K562 (cell line): ENCODE results near the gene VGLL2. TPM values are rescaled to one million over a fixed set of nuclear protein-coding genes. Genes with fewer than 3 reads are reported as not detected.

ENCODE experiments used
- ATAC-seq: fragments of 200-7000 bp; cut with Tn5 transposase; 3 replicates; pipeline ENCODE4 v1.9.1; 2020; ENCODE audit warnings: moderate library complexity
- BruUV-seq: library from RNA; stranded (reverse); fragments of 400-500 nt; replicated peaks from 2 replicates; lab custom pipeline; 2021; lab: Mats Ljungman, UMichigan
- CTCF ChIA-PET: fragments of 300-600 bp; formaldehyde crosslinking; extraction: SDS; loops from one replicate; lab custom pipeline; 2021; ENCODE audit warnings: low intra/inter-chr PET ratio; lab: Yijun Ruan, JAX
- POLR2A ChIA-PET: fragments of 300-600, 350-650 bp; sonication (Branson Sonifier 250); formaldehyde crosslinking; extraction: SDS; loops from one replicate; lab custom pipeline; 2021; ENCODE audit warnings: antibody characterized with exemption, inconsistent platforms; lab: Yijun Ruan, JAX
- DNase-seq, 4 experiments: peaks; one replicate each; pipeline versions ENCODE4 v3.0.0 to v3.0.0-alpha.2; 2011 to 2018; ENCODE audit warnings: low spot score in 3 of 4, mixed read lengths in 3 of 4; ENCODE audit errors: extremely low read depth in 1 of 4
- FAIRE-seq: peaks from 2 replicates; lab custom pipeline; 2011; peaks lifted over from hg19 to GRCh38; lab: Jason Lieb, UNC
- H2AFZ ChIP-seq: 2 replicates; pipeline ENCODE4 v1.6.0; 2011; ENCODE audit warnings: low read depth, low read length, control low read depth, inconsistent platforms
- H3K27ac ChIP-seq: fragments of 200-600 bp; 3 replicates; pipeline ENCODE4 v1.8.0; 2011; ENCODE audit warnings: low read depth, mild to moderate bottlenecking, control low read depth, inconsistent platforms, low read length, moderate library complexity, mixed read lengths; ENCODE audit errors: extremely low read depth
- H3K27me3 ChIP-seq, 2 experiments: fragments of 300-600 bp in 1 of 2; 2 replicates in 1 of 2; 3 replicates in 1 of 2; pipeline versions ENCODE4 v1.6.0 to v1.8.0; 2011; ENCODE audit warnings: inconsistent platforms in 2 of 2, low read length in 2 of 2, mild to moderate bottlenecking in 1 of 2, mixed read lengths in 1 of 2, moderate library complexity in 1 of 2; ENCODE audit not compliant: control insufficient read depth in 2 of 2, insufficient read depth in 2 of 2
- H3K36me3 ChIP-seq: fragments of 300-600 bp; 3 replicates; pipeline ENCODE4 v1.8.0; 2011; ENCODE audit warnings: mild to moderate bottlenecking, low read length, inconsistent platforms; ENCODE audit not compliant: control insufficient read depth, insufficient read depth
- H3K4me1 ChIP-seq, 2 experiments: fragments of 200-600 bp in 1 of 2; replicated peaks in 1 of 2; 2 replicates in 1 of 2; 3 replicates in 1 of 2; pipeline versions ENCODE4 v1.5.1 to v1.8.0; 2011; ENCODE audit warnings: inconsistent platforms in 2 of 2, low read length in 2 of 2, mild to moderate bottlenecking in 1 of 2, mixed read lengths in 1 of 2, moderate library complexity in 1 of 2; ENCODE audit not compliant: control insufficient read depth in 2 of 2, insufficient read depth in 2 of 2
- H3K4me2 ChIP-seq: 2 replicates; pipeline ENCODE4 v1.6.1; 2011; ENCODE audit warnings: low read length, control low read depth, inconsistent platforms, mixed read lengths; ENCODE audit not compliant: insufficient read depth
- H3K4me3 ChIP-seq: fragments of 200-600 bp; sonication (generic), shearing (Covaris generic); 2 replicates; pipeline ENCODE4 v1.5.1; 2016; ENCODE audit warnings: control low read depth, inconsistent platforms
- H3K79me2 ChIP-seq: fragments of 200-600 bp; 3 replicates; pipeline ENCODE4 v1.8.0; 2011; ENCODE audit warnings: low read length, inconsistent platforms; ENCODE audit not compliant: control insufficient read depth, insufficient read depth
- H3K9ac ChIP-seq, 2 experiments: 2 replicates each; pipeline versions ENCODE4 v1.6.0 to v1.6.1; 2011; ENCODE audit warnings: low read depth in 2 of 2, low read length in 2 of 2, control low read depth in 1 of 2, inconsistent platforms in 1 of 2, mild to moderate bottlenecking in 1 of 2, mixed read lengths in 1 of 2; ENCODE audit not compliant: insufficient read depth in 1 of 2
- H3K9me1 ChIP-seq: one replicate; pipeline ENCODE4 v1.6.0; 2011; ENCODE audit warnings: inconsistent platforms, mild to moderate bottlenecking, low read length, moderate library complexity; ENCODE audit not compliant: control insufficient read depth, insufficient read depth
- H3K9me3 ChIP-seq: replicated peaks from 2 replicates; pipeline ENCODE4 v1.5.1; 2011; ENCODE audit warnings: low read depth, low read length, inconsistent platforms; ENCODE audit not compliant: control insufficient read depth, insufficient read depth
- H4K20me1 ChIP-seq: replicated peaks from 2 replicates; pipeline ENCODE4 v1.6.1; 2011; ENCODE audit warnings: low read length, inconsistent platforms, mixed read lengths; ENCODE audit not compliant: control insufficient read depth, insufficient read depth
- ASH1L ChIP-seq: fragments of 450-650 bp; IDR thresholded peaks from 2 replicates; pipeline ENCODE4 v1.6.1; 2018; ENCODE audit warnings: borderline replicate concordance, mild to moderate bottlenecking, low read depth; ENCODE audit not compliant: partially characterized antibody
- PHF8 ChIP-seq: fragments of 200-600 bp; sonication (generic); IDR thresholded peaks from 2 replicates; pipeline ENCODE4 v1.6.1; 2012; ENCODE audit warnings: mixed run types, mild to moderate bottlenecking, inconsistent platforms, low read length, moderate library complexity, borderline replicate concordance
- SPI1 ChIP-seq: IDR thresholded peaks from 2 replicates; pipeline ENCODE4 v1.6.1; 2011; ENCODE audit warnings: low read depth, low read length, control low read depth, borderline replicate concordance
- U2AF1 ChIP-seq: fragments of 200-400 bp; formaldehyde crosslinking; optimal IDR thresholded peaks from 2 replicates; pipeline ENCODE3; 2017; ENCODE audit warnings: mild to moderate bottlenecking, low read depth, low read length, moderate library complexity
- WGBS: fragments of 100-300 bp; shearing (Covaris generic); methylation state at CpG from one replicate; pipeline ENCODE4 v1.1.6; 2016; ENCODE audit warnings: low coverage, mixed read lengths; ENCODE audit not compliant: insufficient coverage; ENCODE audit errors: missing lambda C conversion rate; 5-methylcytosine and 5-hydroxymethylcytosine counted together
- in situ Hi-C: fragments of 300-500 bp; cut with MboI; formaldehyde crosslinking; loops from 4 replicates; pipeline ENCODE4 v1.15.0; 2018; ENCODE audit warnings: inconsistent platforms, mixed read lengths
- intact Hi-C: fragments of 100-400 bp; cut with micrococcal nuclease; formaldehyde crosslinking; loops from 2 replicates; pipeline ENCODE4 v1.14.2; 2022
- polyA plus RNA-seq, 8 experiments: library from polyadenylated mRNA; depleted of rRNA in 4 of 8; stranded (reverse) in 5 of 8; unstranded in 3 of 8; fragments of >200 nt; fragmentation: Nextera tagmentation in 2 of 8; fragmentation: Illumina TruSeq in 1 of 8; extraction: Ambion mirVana in 2 of 8; extraction: Trizol in 1 of 8; gene quantifications; 2 replicates each; pipeline versions ENCODE4 v1.2.1 to v1.2.3, GENCODE V29; 2011 to 2014; ENCODE audit warnings: inconsistent platforms in 1 of 8, missing spikeins in 1 of 8
- total RNA-seq, 7 experiments: library from RNA; depleted of rRNA in 6 of 7; stranded (reverse); fragments of >200 nt in 6 of 7; fragmentation: Illumina TruSeq in 2 of 7; extraction: Trizol in 2 of 7; gene quantifications; 2 replicates each; pipeline versions ENCODE4 v1.2.1 to v1.2.3, GENCODE V29; 2011 to 2021; ENCODE audit warnings: low replicate concordance in 1 of 7
- TF ChIP-seq, protein P1 (sequence below), 3 experiments: IDR thresholded peaks in 2 of 3; conservative IDR thresholded peaks in 1 of 3; 2 replicates each; pipeline ENCODE4 v1.5.1; 2011 to 2012; ENCODE audit warnings: low read length in 3 of 3, mild to moderate bottlenecking in 3 of 3, control low read depth in 2 of 3, improper control_type of control experiment in 1 of 3, inconsistent platforms in 1 of 3, low read depth in 1 of 3, mixed read lengths in 1 of 3, moderate library complexity in 1 of 3; ENCODE audit not compliant: insufficient read depth in 2 of 3

The VGLL2 gene
- total and polyA plus RNA-seq, 9 of the 15 experiments (the other 6 are each of a cell fraction or from before 2014, with no cell fraction given) = not detected

DNA sequence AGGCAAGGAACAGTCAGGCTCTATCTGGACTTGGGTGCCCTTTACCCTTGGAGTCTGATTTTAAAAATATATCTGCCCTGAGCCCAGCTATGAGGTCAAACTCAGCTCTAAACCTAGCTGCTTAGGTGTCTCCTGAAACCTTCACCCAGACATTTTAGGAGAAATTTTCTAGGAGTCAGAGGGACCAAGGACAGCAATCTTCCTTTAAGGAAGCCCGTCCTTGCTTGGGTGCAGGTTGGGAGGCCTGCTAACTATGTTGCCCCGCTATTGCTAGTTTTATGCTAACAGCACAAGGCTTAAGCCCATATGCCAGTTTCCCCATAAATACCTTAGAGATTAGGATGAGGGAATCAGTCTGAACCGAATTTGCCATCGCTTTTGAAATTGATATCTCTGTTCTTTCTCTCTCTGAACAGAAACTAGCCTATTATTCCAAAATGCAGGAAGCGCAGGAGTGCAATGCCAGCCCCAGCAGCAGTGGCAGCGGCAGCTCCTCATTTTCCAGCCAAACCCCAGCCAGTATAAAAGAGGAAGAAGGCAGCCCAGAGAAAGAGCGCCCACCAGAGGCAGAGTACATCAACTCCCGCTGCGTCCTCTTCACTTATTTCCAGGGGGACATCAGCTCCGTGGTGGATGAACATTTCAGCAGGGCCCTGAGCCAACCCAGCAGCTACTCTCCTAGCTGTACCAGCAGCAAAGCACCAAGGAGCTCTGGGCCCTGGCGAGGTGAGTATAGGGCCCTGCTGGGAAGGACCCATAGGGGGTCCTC, 2.6 kb downstream of the VGLL2 start:
- no peak overlapping the region for H3K27ac ChIP-seq
- ChIA-PET CTCF (no interaction called here), POLR2A (no interaction called here)
- peak; percentile 73 for ATAC-seq
- TF ChIP-seq PHF8 (no peak), U2AF1 (no peak), ASH1L (no peak), SPI1 (0 out of 2 replicates have a peak, but pooled peaks have one; percentile 24)
- TF ChIP-seq, protein P1, sequence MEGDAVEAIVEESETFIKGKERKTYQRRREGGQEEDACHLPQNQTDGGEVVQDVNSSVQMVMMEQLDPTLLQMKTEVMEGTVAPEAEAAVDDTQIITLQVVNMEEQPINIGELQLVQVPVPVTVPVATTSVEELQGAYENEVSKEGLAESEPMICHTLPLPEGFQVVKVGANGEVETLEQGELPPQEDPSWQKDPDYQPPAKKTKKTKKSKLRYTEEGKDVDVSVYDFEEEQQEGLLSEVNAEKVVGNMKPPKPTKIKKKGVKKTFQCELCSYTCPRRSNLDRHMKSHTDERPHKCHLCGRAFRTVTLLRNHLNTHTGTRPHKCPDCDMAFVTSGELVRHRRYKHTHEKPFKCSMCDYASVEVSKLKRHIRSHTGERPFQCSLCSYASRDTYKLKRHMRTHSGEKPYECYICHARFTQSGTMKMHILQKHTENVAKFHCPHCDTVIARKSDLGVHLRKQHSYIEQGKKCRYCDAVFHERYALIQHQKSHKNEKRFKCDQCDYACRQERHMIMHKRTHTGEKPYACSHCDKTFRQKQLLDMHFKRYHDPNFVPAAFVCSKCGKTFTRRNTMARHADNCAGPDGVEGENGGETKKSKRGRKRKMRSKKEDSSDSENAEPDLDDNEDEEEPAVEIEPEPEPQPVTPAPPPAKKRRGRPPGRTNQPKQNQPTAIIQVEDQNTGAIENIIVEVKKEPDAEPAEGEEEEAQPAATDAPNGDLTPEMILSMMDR (IDR thresholded peaks at IDR 0.05 in 2 of 3, conservative IDR thresholded peaks at IDR 0.05 in 1 of 3; ENCODE audit: insufficient read depth in 2 of 3, low read depth in 1 of 3, low read length in 3 of 3) = peak; percentile 37 to 42 (median 39); a peak in 4 of 6 replicates
- TF ChIP-seq, all 486 proteins: peak for 2
- H3K4me2 ChIP-seq = no peak overlapping the region
- WGBS = under 1% methylated on average over 11 of the region's 11 CpGs
- H3K9me1 ChIP-seq = no peaks in the 10 kb centered on the region
- no peaks in the 10 kb centered on the region for H4K20me1 ChIP-seq
- BruUV-seq = no TSS peak
- no peaks in the 10 kb centered on the region for H3K79me2 ChIP-seq
- no peak overlapping the region for H3K9ac ChIP-seq
- H3K4me1 ChIP-seq = peaks cover 0 to 13% of the 10 kb centered on the region in 2 experiments; a peak in 1 of 5 replicates
- H3K36me3 ChIP-seq = no peaks in the 10 kb centered on the region
- intact Hi-C loops (no loop called here), in situ Hi-C loops (no loop called here)
- no peak overlapping the region for H2AFZ ChIP-seq
- DNase-seq = peak in 1 of 4 experiments; percentile 13
- no peaks in the 10 kb centered on the region for H3K9me3 ChIP-seq
- no peak overlapping the region for H3K4me3 ChIP-seq
- no peak for FAIRE-seq
- H3K27me3 ChIP-seq = peaks cover 16 to 47% of the 10 kb centered on the region in 2 experiments; a peak in 3 of 5 replicates
